NCI-H748 treated with DMSO at 0.1 percent for 48 hours (cell line): ENCODE data around the gene CHMP6.

Experiments used
- DNase-seq: peaks from one replicate; lab custom pipeline; 2025; lab: John Stamatoyannopoulos, UW

CHMP6 gene

DNA sequence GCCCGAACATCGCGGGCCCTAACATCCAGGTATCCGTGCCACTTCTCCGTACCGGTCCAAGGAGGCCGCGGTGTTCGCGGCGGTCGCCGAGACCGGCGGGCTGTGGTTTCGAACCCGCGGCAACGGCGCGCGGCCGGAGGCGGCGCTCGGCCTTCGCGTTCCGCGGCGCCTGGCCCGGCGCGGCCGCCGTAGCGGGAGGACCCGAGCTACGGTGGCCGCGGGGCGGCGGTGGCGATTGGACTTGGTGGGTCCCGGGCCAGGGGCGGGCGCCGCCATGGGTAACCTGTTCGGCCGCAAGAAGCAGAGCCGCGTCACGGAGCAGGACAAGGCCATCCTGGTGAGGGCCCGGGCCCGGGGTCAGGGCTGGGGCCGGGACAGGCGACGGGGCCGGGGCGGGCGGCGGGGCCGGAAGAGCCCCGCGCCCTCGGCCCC lies at the start of gene CHMP6:
TSS of gene CHMP6 (plus strand) at position 197 of the 432 bp plus-strand sequence. CDS start at position 275, 78 bp downstream.
- DNase-seq = no peak

DNA sequence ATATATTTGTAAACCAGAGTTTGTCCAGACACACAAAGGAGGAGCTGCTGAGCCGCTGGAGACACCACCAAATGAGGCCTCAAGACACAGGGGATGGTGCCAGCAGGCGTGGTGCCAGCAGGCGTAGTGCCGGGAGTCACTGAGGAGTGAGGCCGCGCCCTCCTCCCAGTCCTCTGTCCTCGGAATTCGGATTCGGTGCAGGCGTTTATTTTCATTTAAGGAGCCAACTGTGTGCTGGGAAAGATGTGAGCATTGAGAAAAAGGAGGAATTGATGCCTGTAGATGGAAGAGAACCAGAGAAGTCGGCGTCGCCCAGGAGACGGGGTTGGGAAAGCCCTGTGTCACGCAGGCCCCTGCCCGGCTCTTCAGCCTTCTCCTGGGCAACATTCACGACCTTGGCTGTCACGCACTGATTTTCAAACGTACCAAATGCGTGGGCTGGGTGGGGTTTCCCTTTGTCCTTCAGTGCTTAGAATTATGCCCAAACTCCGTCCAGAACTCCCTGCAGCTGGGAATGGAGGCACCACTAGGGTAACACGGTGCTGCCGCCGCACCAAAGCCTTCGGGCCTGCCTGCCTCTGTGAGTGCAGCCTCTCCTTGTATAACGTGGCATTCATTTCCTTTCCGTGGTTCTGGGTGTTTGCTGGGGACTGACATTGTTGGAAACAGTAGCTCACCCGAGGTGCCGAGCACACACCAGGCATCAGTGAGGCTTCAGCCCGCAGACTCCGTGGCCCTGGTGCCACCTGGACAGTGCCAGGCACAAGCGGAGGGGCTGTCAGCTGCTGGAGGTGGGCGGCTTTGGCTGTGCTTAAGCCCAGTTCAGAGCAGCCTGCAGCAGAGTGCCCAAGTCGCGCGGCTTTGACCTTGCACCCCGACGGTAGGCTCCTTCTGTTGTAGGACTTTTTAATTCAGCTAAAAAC lies 49.0 kb upstream of the CHMP6 start:
- DNase-seq = no peak

GRCh38 chr17:80943346-80944145 lies 48.1 kb upstream of the CHMP6 start:
- no peak for DNase-seq

DNA sequence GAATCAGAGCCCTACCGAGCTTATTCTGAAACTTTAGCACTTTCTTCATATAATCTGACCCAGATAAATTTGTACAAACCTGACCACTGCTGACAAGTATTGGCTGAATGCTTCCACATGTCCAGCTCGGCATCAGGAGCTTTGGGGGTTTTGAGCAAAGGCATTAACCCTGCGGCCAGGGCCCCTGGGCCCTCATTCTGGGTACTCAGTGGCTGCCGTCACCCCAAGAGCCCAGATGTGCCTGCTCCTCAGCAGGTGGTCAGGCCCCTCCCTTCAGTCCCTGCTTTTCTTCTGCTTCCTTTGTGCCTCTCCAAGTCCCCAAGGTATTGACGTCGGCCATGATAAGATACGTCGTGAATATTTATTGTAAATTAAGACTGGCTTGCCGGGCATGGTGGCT lies 47.3 kb upstream of the CHMP6 start:
- DNase-seq = no peak

GRCh38 chr17:80945736-80946135 lies 45.9 kb upstream of the CHMP6 start:
- no peak for DNase-seq

- DNase-seq = no peak
Observed at GRCh38 chr17:80946449-80946848, 45.2 kb upstream of the CHMP6 start.

DNA sequence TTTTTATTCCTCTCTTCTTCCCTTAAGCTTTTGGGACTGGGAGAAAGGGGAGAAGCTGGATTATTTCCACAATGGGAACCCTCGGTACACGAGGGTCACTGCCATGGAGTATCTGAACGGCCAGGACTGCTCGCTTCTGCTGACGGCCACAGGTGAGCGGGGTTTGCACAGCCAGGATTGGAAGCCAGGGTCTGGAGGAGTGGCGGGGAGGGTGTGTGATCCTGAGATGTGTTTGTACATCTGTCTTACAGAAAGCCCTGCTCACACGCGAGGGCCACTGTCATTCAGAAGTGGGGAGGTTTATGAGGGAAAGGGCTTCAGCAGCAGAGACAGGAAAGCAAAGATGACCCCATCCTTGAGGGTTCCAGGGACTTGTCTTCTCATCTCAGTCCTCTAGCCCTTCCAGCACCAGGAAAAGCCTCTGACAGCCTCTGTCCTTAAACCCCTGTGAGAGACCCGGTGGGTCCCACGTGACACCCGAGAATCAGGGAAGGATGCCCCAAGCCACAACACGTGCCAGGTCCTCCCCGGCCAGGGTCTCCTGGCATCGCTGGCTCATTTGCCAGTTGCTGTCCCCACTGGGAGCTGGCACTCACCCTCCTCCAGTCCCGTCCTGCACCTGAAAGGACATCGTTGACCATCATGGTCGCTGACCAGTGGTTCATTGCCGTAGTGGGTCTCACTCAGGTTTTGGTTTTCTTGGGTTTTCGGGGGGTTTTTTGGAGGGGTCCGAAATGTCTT lies 44.3 kb upstream of the CHMP6 start:
- DNase-seq = no peak

GRCh38 chr17:80948019-80948975 lies 43.3 kb upstream of the CHMP6 start:
- no peak for DNase-seq

- no peak for DNase-seq
Observed at GRCh38 chr17:80948976-80949450, 42.6 kb upstream of the CHMP6 start.

DNA sequence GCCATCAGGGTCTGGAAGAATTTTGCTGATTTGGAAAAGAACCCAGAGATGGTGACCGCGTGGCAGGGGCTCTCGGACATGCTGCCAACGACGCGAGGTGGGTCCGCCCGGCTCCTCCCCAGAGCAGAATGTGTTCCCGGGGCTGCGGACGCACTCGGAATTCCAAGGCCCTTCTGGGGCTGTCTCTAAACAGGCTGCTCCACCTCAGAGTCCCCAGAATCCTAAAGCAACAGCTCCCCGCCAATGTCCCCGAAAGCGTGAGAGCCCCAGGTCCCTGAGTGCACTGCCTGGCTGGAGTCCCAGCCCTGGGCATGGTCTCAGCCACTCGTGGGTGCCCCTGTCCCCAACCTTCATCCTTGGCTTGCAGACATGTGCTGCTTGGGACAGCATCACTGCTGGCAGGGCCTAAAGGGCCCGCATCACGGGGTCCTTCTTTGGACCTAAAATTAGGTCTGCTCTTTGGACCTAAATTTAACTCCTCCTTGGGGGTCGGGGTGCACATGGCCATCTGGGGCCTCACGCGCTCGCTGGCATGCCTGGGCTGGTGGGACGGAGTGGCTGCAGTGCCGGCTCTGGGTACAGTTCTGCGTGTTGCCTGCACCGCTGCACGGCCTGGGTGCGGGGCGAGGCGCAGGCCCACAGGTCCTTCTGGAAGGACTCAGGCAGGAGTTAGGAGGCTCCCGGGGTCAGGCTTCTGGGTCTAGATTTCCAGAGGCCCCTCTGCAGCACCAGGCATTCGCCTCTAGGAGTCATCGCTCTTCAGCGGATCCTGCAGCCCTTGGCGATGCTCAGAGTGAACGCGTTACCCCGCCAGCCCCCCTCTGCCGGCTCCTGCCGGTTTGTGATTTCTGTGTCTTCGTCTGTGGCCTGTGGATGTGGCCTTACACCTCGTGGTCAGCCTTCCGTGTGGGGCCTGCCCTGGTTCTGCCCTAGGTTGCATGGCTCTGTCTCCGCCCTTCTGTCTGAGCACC lies 41.9 kb upstream of the CHMP6 start:
- DNase-seq = no peak

DNA sequence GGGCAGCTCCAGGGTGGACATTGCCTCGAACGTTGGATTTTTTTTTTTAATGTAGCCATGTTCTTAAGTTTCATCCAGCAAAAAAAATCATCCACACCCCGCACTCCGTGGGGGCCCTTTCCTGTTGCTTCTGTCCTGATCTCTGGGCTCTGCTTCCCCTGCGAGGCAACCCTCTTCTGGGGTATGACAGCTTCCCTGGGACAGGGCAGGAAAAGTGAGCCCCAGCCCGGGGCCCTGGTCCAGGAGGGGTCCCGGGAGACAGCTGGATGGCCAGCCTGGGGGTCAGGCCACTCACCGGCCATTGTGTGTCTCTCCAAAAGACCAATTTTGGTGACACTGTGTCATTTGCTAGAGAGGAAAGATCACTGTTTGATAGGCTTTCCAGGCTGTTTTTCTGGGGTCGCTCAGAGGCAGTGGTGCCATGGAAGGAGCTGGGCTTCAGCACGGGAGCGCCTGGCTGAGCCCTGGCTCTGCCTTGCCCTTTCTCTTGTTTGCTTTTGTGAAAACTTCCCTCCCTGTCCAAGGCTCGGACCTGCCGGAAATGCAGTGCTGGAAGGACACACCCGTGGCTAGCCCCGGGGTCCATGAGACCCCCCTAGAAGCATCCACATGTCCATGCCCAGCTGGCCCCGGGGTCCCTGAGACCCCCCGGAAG lies 41.0 kb upstream of the CHMP6 start:
- DNase-seq = no peak

GRCh38 chr17:80951121-80952090 lies 40.2 kb upstream of the CHMP6 start:
- no peak for DNase-seq

GRCh38 chr17:80952291-80952690 lies 39.4 kb upstream of the CHMP6 start:
- DNase-seq = no peak

DNA sequence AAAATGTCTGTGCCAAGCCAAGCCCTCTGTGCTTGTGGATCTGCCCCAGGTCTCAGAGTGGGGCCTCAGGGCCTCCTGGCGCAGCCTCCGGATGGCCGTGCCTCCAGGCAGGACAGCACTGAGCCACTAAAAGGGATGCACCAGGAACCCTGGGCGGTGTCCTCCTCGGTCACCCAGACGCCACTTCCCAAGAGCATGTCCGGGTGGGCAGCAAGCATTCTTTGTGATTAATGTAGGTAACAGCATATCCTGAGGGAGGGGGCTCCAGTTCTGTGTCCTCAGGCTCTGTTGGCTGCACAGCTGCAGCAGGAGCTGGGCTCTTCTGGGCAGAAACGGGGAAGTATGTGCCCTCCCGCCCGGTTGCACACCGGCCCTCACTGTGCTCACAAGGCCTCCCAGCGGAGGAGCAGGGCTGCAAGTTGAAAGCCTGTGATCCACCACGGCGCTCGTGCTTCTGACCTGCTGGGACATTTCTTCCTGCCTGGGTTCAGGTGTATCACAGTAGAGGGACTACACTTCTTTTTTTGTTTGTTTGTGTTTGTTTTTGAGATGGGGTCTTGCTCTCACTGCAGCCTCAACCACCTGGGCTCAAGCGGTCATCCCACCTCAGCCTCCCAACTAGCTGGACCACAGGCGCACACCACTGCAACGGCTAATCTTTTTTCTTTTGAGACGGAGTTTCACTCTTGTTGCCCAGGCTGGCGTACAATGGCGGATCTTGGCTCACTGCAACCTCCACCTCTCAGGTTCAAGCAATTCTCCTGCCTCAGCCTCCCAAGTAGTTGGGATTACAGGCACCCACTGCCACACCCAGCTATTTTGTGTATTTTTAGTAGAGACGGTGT lies 37.9 kb upstream of the CHMP6 start:
- no peak for DNase-seq

DNA sequence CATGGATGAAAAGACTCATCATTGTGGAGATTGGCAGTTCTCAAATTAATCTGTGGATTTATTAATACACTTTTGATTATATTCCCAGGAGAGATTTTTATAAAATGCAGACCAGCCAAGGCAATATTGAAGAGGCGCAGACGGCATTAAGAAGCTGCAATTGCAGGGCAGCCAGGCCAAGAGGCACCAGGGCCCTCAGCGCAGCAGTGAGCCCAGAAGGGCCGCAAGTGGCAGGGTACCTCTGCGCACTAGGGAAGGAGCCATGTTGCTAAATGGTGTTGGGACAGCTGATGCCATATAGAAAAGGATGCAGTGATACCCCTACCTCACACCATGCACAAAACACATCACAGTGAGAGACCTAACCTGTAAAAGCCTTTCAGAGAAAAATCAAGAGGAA lies 36.6 kb upstream of the CHMP6 start:
- DNase-seq = no peak

GRCh38 chr17:80955671-80956280 lies 35.9 kb upstream of the CHMP6 start:
- no peak for DNase-seq
